LNCaP clone FGC (cell line): ENCODE measurements around the gene RFC2.

ENCODE experiments used
- DNase-seq: peaks from one replicate; pipeline ENCODE4 v3.0.0-alpha.2; 2011; ENCODE audit warnings: low read depth
- H3K4me3 ChIP-seq: 2 replicates; pipeline ENCODE4 v1.5.1; 2011; ENCODE audit warnings: mild to moderate bottlenecking, low read depth, low read length, control low read depth
- TF ChIP-seq, protein P1 (sequence below): IDR thresholded peaks from 2 replicates; pipeline ENCODE4 v1.5.1; 2012; ENCODE audit warnings: mild to moderate bottlenecking; ENCODE audit not compliant: control insufficient read depth, insufficient read depth; ENCODE audit errors: extremely low read depth

Gene RFC2

DNA sequence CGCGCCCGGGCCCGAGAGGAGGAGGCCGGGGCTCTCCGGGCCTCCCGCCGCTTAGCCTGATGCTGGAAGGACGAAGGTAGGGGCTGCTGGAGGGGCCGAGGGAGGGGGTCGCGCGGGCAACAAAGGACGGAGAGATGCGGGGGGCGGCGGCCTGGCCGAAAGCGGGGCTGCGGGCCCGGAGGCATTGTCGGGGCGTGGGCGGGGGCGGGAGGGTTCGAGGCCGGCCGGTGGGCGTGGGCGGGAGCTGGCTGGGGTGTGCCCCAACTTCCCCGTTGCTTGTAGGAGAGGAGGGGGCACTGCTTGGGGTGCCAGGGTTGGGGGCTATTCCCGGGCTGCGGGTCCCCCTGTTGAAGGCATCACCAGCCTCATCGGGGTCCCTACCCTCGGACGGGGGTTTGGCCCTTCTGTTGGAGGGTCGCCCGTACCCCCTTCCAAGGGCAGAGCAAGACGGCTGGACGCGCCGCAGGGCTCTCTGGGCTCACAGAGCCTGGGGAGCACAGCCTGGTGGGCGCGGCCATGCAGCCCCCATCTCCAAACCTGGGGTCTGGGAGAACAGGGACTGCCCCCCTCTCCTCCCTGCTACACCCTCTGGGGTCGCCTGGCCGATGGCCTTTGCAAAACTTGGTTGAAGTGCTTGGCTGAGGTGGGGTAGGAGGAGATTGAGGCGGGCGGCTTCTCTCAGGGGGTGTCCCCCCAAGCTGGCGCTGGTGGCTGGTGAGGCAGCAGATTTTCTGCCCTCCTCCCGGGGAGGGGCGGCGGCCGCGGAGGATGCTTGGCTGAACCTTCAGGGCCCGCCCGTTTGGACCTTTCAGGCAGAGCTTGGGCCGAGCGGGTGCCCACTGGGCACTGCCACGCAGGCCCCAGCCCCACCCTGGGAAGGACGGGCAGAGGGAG lies 35.7 kb upstream of the RFC2 start:
- TF ChIP-seq, protein P1, sequence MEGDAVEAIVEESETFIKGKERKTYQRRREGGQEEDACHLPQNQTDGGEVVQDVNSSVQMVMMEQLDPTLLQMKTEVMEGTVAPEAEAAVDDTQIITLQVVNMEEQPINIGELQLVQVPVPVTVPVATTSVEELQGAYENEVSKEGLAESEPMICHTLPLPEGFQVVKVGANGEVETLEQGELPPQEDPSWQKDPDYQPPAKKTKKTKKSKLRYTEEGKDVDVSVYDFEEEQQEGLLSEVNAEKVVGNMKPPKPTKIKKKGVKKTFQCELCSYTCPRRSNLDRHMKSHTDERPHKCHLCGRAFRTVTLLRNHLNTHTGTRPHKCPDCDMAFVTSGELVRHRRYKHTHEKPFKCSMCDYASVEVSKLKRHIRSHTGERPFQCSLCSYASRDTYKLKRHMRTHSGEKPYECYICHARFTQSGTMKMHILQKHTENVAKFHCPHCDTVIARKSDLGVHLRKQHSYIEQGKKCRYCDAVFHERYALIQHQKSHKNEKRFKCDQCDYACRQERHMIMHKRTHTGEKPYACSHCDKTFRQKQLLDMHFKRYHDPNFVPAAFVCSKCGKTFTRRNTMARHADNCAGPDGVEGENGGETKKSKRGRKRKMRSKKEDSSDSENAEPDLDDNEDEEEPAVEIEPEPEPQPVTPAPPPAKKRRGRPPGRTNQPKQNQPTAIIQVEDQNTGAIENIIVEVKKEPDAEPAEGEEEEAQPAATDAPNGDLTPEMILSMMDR: no peak
- H3K4me3 ChIP-seq: peak overlapping the region; percentile 53

DNA sequence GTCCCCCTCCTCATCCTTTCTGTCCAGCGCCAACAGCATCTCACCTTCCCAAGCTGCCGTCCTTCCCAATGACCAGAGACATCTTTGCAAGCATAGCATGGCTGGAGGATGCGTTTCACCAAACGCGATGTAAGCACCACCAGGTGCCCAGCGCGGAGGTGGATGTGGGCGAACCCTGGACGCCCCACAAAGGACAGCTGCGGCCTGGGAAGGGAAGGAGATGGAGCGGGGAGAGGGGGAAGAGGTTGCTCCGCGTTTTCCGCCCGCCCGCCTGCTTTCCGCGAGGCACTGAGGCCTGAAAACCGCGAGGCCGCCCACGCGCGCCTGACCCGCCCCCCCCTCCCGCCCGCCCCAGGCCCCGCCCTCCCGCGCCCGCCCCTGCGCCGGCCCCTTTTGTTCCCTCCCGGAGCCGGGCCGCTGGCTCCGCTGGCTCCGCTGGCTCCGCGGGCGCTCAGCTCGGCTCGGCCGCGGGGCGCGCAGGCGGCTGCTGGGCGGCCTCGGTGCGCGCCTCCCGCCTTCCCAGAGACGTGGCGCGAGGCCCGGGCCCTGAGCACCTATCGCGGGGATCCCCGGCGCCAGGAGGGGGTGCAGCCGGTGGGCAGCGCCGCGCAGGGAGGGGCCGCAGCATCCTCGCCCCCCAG lies 34.9 kb upstream of the RFC2 start, which contains the start of gene CLIP2:
Gene CLIP2, plus strand, starts transcription at position 390 of the 641 bp plus-strand sequence. CDS start 28,140 bp downstream, outside the sequence.
- peak within 1 kb of the TSS; percentile 53 for H3K4me3 ChIP-seq
- DNase-seq: no peak
- TF ChIP-seq, protein P1: no peak

More for the DNA sequence above, 35.7 kb upstream of the RFC2 start:
- DNase-seq: no peak

DNA sequence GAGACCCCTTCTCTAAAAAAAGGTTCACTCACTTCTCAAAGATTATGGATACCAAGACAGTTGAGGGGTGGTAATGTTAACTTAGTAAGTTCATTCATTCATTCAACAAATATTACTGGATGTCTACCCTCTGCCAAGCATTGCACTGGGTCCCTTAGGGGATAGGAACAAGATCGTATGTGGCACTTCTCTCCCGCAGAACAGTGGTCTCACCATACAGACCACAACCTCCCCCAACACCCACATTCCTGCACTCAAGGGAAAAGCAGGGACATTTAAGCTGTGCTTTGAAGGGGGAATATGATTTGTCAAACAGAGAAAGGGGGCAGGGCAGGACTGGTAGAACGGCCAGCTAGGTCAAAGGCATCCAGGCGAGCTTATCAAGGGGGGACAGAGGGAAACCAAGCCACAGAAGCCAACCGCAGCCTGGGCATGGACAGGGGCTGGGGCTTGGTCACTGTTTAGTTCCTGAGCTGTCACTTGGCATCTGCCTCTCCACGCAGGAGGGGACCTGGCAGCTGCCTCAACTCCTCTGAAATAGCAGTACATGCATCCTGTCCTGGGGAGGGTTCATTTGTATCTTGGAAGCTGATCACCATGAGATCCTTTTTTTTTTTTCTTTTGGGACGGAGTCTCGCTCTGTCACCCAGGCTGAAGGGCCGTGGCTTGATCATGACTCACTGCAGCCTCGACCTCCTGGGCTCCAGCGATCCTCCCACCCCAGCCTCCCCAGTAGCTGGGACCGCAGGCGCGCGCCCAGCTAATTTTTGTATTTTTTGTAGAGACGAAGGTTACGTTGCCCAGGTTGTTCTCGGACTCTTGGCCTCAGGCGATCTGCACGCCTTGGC lies 34.1 kb upstream of the RFC2 start:
- TF ChIP-seq, protein P1: no peak
- H3K4me3 ChIP-seq: no peak overlapping the region
- no peak for DNase-seq

DNA sequence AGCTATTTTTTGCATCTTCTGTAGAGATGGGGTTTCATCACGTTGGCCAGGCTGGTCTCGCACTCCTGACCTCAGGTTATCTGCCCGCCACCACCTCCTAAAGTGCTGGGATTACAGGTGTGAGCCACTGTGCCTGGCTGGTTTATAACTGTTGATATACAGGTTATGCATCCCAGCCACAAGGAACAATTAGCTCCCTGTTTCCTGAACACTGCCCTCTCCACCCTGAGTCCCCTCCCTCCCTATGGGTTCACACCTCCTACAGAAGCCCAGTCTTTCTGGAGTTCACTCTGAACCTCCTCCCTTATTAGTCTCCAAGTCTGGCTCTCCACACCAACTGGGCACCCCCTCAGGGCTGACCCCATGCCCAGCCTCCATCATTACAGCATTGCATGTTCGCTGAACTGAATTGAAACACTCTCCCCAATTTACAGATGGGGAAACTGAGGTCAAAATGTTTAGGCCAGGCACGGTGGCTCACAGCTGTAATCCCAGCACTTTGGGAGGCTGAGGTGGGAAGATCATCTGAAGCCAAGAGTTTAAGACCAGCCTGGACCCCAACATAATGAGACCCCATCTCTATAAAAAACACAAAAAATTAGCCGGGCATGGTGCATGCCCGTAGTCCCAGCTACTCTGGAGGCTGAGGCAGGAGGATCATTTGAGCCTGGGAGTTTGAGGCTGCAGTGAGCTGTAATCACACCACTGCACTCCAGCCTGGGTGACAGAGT lies 33.3 kb upstream of the RFC2 start:
- DNase-seq: no peak
- H3K4me3 ChIP-seq: no peak overlapping the region
- TF ChIP-seq, protein P1: no peak

DNA sequence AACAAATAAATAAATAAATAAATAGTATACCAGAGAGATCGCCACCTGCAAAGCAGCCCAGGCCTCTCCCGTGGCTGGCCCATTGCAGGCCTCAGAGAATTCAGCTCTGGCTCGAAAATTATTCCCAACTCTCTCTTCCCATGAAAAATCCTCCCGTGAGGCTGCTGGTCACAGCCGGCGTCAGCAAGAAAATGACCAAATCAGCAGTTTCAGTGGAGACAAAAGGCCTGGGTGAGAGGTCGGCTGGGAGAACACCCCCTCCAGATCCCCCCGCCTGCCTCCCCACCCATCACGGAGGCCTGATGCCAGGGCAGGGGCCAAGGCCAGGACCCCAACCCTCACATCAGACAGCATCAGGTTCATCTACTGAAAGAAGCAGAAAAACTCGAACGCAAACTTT lies 31.9 kb upstream of the RFC2 start:
- H3K4me3 ChIP-seq: no peak overlapping the region
- DNase-seq: no peak
- TF ChIP-seq, protein P1: no peak

DNA sequence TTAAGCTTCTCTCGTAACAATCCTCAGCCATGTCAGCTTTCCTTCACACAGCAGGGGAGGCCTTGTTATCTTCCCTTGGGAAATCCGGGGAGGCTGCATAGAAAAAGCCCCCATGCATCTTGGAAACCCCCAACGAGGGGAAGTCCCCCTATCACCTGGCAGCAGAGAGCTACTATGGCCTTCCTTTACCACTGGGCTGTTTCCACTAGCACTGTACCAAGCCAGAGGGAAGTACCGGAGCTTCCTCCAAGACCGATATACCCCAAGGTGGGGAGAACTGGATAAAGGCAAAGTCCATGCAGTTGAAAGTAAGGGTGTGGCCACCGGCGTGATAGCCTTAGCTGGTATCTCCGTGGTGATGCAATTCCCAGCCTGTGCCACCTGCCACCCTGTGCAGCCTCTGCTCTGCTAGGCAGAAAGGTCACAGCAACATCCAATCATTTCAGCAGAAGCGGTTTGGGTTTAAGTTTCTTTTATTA lies 30.6 kb upstream of the RFC2 start:
- TF ChIP-seq, protein P1: no peak
- DNase-seq: no peak
- no peak overlapping the region for H3K4me3 ChIP-seq
